GM19397 (cell line): ENCODE measurements around the gene ALDH9A1.
"Not testable (repeated sequence)": the region's sequence is repeated elsewhere in the genome, so short reads cannot be mapped to it uniquely, and the experiment has no call there.

Source experiments
- ATAC-seq: cut with Tn5 transposase; IDR thresholded peaks from one replicate; pipeline ENCODE4 v1.9.1; 2021; ENCODE audit warnings: mild to moderate bottlenecking, moderate library complexity; ENCODE audit not compliant: unreplicated experiment

The ALDH9A1 gene

GRCh38 chr1:165647517-165647916 lies 50.8 kb downstream of the ALDH9A1 start:
- ATAC-seq = no peak

GRCh38 chr1:165645654-165646366 lies 52.6 kb downstream of the ALDH9A1 start:
- ATAC-seq = peak; percentile 44

- no peak for ATAC-seq
These were observed 54.2 kb downstream of the ALDH9A1 start for GRCh38 chr1:165644064-165644735.

GRCh38 chr1:165641231-165641987 lies 57.0 kb downstream of the ALDH9A1 start:
- no peak for ATAC-seq

- no peak for ATAC-seq
These were observed 58.3 kb downstream of the ALDH9A1 start for GRCh38 chr1:165639821-165640623.

- ATAC-seq = not testable (repeated sequence)
These were observed 60.2 kb downstream of the ALDH9A1 start for GRCh38 chr1:165638211-165638610.

- ATAC-seq = no peak
These were observed 60.9 kb downstream of the ALDH9A1 start for GRCh38 chr1:165637427-165637826.

- no peak for ATAC-seq
These were observed 62.5 kb downstream of the ALDH9A1 start for GRCh38 chr1:165635823-165636222.

GRCh38 chr1:165635329-165635728 lies 63.0 kb downstream of the ALDH9A1 start:
- ATAC-seq = no peak

GRCh38 chr1:165634154-165634921 lies 64.0 kb downstream of the ALDH9A1 start:
- ATAC-seq = no peak

- ATAC-seq = no peak
These were observed 64.7 kb downstream of the ALDH9A1 start for GRCh38 chr1:165633614-165634013.

- ATAC-seq = no peak
These were observed 65.9 kb downstream of the ALDH9A1 start for GRCh38 chr1:165632491-165632890.

- no peak for ATAC-seq
These were observed 66.3 kb downstream of the ALDH9A1 start for GRCh38 chr1:165632152-165632469.

- ATAC-seq = peak; percentile 17
These were observed 66.8 kb downstream of the ALDH9A1 start for GRCh38 chr1:165631342-165632151.

GRCh38 chr1:165630629-165631341 lies 67.6 kb downstream of the ALDH9A1 start, which contains the start of gene MGST3:
TSS of gene MGST3 (plus strand) at chr1:165631234. CDS start at chr1:165649848, 18,614 bp downstream.
- peak; percentile 86 for ATAC-seq

- peak; percentile 2 for ATAC-seq
These were observed 68.3 kb downstream of the ALDH9A1 start for GRCh38 chr1:165629848-165630628.

- no peak for ATAC-seq
These were observed 69.2 kb downstream of the ALDH9A1 start for GRCh38 chr1:165629151-165629550.
